DND-41 (cell line): ENCODE results near the gene ZDHHC11B.
"Not testable (repeated sequence)": the region's sequence is repeated elsewhere in the genome, so short reads cannot be mapped to it uniquely, and the experiment has no call there.

Experiments used
- EZH2 ChIP-seq: IDR thresholded peaks from 3 replicates; pipeline ENCODE4 v1.6.1; 2012; ENCODE audit warnings: borderline replicate concordance, low read depth, mild to moderate bottlenecking, moderate library complexity, low read length, inconsistent platforms; ENCODE audit not compliant: severe bottlenecking
- TF ChIP-seq, protein P1 (sequence below): IDR thresholded peaks from 2 replicates; pipeline ENCODE4 v1.5.1; 2012; ENCODE audit warnings: borderline replicate concordance, low read length, moderate library complexity, mild to moderate bottlenecking; ENCODE audit not compliant: poor library complexity, severe bottlenecking; ENCODE audit errors: extremely low read depth

DNA sequence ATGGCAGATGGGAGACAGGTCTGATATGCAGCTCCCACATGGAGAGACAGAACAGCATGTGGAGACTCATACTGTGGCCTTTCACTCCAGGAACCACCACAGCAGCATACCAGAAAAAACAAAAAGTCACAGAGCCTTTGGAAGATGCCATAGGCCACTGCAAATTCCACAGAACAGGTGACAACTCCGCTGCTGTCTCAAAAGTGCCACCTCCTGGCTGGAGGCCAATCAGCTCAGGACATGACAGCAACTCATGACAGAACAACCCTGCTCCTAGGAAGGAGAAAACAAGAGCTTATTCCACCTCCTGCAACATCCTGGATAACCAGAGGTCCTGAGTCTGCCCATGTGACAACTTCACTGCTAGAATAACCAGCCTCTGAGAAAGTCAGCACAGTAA lies 50.4 kb downstream of the ZDHHC11B start:
- TF ChIP-seq, protein P1, sequence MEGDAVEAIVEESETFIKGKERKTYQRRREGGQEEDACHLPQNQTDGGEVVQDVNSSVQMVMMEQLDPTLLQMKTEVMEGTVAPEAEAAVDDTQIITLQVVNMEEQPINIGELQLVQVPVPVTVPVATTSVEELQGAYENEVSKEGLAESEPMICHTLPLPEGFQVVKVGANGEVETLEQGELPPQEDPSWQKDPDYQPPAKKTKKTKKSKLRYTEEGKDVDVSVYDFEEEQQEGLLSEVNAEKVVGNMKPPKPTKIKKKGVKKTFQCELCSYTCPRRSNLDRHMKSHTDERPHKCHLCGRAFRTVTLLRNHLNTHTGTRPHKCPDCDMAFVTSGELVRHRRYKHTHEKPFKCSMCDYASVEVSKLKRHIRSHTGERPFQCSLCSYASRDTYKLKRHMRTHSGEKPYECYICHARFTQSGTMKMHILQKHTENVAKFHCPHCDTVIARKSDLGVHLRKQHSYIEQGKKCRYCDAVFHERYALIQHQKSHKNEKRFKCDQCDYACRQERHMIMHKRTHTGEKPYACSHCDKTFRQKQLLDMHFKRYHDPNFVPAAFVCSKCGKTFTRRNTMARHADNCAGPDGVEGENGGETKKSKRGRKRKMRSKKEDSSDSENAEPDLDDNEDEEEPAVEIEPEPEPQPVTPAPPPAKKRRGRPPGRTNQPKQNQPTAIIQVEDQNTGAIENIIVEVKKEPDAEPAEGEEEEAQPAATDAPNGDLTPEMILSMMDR: not testable (repeated sequence)
- not testable (repeated sequence) for TF ChIP-seq EZH2
